ENCODE measurements around the gene PSMF1.

DNA sequence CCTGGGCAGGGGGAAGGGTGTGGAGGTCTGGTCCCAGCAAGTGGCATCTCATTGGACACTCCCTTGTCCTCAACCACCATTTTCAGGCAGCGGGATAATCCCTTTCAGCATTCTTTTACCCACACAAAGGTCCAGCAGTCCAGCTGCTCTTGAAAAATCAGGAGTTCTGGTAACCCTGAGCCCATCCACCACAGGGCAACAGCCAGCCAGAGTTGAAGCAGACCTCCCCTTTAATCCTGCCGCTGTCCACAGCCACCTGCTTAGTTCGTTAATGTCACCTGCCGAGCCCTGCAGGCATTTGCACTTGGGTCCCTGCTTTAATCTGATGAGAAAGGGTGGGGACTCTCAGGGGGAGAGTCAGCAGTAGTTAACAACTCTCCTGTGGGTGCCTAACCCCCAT is 55.3 kb downstream of the PSMF1 start:
- TF ChIP-seq, protein P1, sequence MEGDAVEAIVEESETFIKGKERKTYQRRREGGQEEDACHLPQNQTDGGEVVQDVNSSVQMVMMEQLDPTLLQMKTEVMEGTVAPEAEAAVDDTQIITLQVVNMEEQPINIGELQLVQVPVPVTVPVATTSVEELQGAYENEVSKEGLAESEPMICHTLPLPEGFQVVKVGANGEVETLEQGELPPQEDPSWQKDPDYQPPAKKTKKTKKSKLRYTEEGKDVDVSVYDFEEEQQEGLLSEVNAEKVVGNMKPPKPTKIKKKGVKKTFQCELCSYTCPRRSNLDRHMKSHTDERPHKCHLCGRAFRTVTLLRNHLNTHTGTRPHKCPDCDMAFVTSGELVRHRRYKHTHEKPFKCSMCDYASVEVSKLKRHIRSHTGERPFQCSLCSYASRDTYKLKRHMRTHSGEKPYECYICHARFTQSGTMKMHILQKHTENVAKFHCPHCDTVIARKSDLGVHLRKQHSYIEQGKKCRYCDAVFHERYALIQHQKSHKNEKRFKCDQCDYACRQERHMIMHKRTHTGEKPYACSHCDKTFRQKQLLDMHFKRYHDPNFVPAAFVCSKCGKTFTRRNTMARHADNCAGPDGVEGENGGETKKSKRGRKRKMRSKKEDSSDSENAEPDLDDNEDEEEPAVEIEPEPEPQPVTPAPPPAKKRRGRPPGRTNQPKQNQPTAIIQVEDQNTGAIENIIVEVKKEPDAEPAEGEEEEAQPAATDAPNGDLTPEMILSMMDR (IDR thresholded peaks at IDR 0.05; ENCODE audit: low read length): no peak
- no peak for TF ChIP-seq EZH2 (IDR thresholded peaks at IDR 0.05; ENCODE audit: borderline replicate concordance, low read length)

All from OCI-LY1 (cell line).